ENCODE results near the gene ALDH3A1. TPM values are rescaled to one million over a fixed set of nuclear protein-coding genes. Genes with fewer than 3 reads are reported as not detected.

Gene ALDH3A1
- total RNA-seq, 2 donors from 2014 or later = 0.42 to 0.44 TPM

DNA sequence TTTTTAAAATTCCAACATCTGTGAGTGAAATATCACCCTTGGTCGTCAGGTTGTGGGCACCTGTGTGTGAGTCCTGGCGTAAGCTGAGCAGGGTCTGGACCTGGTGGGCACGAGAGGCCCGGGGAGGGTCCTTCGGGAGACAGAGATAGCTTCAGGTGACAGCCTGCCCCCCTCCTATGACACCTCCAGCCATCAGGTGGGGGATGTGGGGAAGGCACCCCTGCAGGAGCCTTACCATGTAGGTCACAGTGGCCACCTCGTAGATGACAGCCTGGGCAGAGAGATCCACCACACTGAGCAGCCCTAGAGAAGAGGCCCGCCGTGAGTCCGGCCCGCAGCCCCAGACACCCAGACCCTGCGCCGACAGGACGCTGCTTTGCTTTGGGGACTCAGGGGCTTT is 42.9 kb downstream of the ALDH3A1 start:
- Histone ChIP-seq H3K4me3 (ENCODE audit: low read length) (no peak overlapping the region), H3K36me3 (ENCODE audit: control insufficient read depth, insufficient read depth, low read length) (no peaks in the 10 kb centered on the region), H3K9ac (ENCODE audit: extremely low read depth, low read length, poor library complexity, severe bottlenecking) (no peak overlapping the region), H3K9me3 (ENCODE audit: control insufficient read depth, low read length) (no peaks in the 10 kb centered on the region), H3K27me3 (ENCODE audit: control insufficient read depth, insufficient read depth, low read length, poor library complexity, severe bottlenecking) (no peaks in the 10 kb centered on the region), H3K27ac (ENCODE audit: low read depth, low read length) (no peak overlapping the region), H3K4me1 (ENCODE audit: control insufficient read depth, insufficient read depth, low read length) (peaks cover 8% of the 10 kb centered on the region)
- no peaks in the 10 kb centered on the region for H3K36me3 Mint-ChIP-seq (ENCODE audit: low read depth)
- no peak overlapping the region for H3K4me3 Mint-ChIP-seq
- 89 to 93% methylated on average over 8 to 11 of the region's 13 CpGs for WGBS, 2 experiments (ENCODE audit: insufficient coverage in 1 of 2, insufficient read length in 1 of 2)
- H3K27ac Mint-ChIP-seq = no peak overlapping the region
- TF ChIP-seq, protein P1, sequence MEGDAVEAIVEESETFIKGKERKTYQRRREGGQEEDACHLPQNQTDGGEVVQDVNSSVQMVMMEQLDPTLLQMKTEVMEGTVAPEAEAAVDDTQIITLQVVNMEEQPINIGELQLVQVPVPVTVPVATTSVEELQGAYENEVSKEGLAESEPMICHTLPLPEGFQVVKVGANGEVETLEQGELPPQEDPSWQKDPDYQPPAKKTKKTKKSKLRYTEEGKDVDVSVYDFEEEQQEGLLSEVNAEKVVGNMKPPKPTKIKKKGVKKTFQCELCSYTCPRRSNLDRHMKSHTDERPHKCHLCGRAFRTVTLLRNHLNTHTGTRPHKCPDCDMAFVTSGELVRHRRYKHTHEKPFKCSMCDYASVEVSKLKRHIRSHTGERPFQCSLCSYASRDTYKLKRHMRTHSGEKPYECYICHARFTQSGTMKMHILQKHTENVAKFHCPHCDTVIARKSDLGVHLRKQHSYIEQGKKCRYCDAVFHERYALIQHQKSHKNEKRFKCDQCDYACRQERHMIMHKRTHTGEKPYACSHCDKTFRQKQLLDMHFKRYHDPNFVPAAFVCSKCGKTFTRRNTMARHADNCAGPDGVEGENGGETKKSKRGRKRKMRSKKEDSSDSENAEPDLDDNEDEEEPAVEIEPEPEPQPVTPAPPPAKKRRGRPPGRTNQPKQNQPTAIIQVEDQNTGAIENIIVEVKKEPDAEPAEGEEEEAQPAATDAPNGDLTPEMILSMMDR (conservative IDR thresholded peaks at IDR 0.05) = no peak
- H3K9me3 Mint-ChIP-seq = no peaks in the 10 kb centered on the region
- H3K4me1 Mint-ChIP-seq = peaks cover 16% of the 10 kb centered on the region
- H3K27me3 Mint-ChIP-seq (ENCODE audit: insufficient read depth) = no peaks in the 10 kb centered on the region
- peak; percentile 52 for DNase-seq

DNA sequence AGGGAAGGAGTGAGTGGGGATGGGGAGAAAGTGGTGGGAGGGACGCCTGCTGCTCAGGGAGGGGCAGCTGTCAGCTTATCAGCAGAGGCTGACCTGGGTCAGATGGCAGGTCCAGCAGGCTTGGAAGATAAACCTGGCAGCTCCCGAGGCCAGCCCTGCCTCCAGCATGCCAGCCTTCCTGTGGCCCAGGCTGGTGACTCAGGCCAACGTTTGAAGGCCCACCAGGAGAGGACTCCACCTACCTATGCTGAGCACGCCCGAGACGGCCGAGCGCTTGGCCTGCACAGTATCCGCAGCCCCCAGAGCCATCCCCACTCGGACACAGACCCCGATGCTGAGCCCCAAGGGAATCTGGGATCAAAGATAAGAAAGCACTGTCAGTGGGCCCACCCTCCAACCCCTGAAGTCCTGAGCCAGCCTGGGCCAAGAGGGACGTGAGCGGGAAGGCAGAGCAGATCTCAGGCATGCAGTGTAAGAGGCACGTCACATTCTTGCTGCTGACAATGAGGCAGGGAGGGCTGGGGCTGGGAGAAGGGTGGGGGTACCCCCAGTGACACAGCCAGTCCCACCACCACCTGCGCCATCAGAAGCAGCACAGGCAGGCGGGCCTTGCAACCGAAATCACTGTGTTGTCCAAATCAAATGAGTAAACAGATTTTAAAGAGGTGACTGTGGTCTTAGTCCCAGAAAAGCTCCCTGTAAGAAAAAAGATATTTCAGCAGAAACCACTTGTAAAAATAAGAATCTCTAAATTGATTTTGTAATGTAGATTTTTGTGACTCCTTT is 44.1 kb downstream of the ALDH3A1 start:
- Histone ChIP-seq H3K4me3 (ENCODE audit: low read length) (no peak overlapping the region), H3K27me3 (ENCODE audit: control insufficient read depth, insufficient read depth, low read length, poor library complexity, severe bottlenecking) (no peaks in the 10 kb centered on the region), H3K9ac (ENCODE audit: extremely low read depth, low read length, poor library complexity, severe bottlenecking) (no peak overlapping the region), H3K9me3 (ENCODE audit: control insufficient read depth, low read length) (no peaks in the 10 kb centered on the region), H3K36me3 (ENCODE audit: control insufficient read depth, insufficient read depth, low read length) (no peaks in the 10 kb centered on the region), H3K27ac (ENCODE audit: low read depth, low read length) (peak overlapping the region; percentile 33), H3K4me1 (ENCODE audit: control insufficient read depth, insufficient read depth, low read length) (peaks cover 8% of the 10 kb centered on the region)
- Mint-ChIP-seq H3K9me3 (no peaks in the 10 kb centered on the region), H3K4me3 (no peak overlapping the region), H3K27me3 (ENCODE audit: insufficient read depth) (no peaks in the 10 kb centered on the region), H3K27ac (peak overlapping the region; percentile 78), H3K36me3 (ENCODE audit: low read depth) (no peaks in the 10 kb centered on the region), H3K4me1 (peaks cover 16% of the 10 kb centered on the region)
- DNase-seq = peak; percentile 84
- TF ChIP-seq, protein P1 (conservative IDR thresholded peaks at IDR 0.05) = no peak
- 67 to 82% methylated on average over 10 to 17 of the region's 17 CpGs for WGBS, 2 experiments (ENCODE audit: insufficient coverage in 1 of 2, insufficient read length in 1 of 2)

DNA sequence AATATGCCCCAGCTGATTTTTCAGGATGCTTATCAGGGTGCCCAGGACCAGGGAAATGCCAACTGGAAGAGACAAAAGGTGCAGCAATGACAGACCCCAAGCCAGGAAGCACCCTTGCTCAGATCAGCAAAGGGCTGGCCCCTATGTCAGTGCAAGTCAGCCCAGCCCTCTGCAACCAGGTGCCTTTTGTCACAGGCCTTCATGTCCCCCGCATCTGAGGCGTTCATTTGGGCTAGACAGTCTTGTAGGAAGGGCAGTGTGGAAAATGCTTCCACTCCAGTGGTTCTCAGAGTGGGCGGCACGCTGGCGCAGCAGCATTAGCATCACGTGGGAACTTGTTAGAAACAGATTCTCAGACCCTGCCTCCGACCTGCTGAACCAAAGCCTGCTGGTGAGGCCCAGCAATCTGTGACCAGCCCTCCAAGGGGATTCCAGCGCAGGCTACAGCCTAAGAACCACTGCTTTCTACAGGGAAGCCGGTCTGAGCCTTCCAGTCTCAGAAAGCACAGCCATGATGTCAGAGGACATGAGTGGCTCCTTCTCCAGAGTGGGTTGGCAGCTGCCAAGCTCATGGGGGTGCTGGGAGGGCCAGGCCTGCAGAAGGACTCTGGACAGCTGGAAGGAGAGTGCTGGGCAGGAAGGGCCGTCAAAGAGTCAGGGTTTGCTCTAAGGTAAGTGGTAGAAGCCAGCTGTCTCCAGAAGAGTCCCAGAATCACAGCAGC is 44.8 kb downstream of the ALDH3A1 start:
- TF ChIP-seq, protein P1 (conservative IDR thresholded peaks at IDR 0.05) = no peak
- Histone ChIP-seq H3K27ac (ENCODE audit: low read depth, low read length) (peak overlapping the region; percentile 19), H3K9me3 (ENCODE audit: control insufficient read depth, low read length) (no peaks in the 10 kb centered on the region), H3K27me3 (ENCODE audit: control insufficient read depth, insufficient read depth, low read length, poor library complexity, severe bottlenecking) (no peaks in the 10 kb centered on the region), H3K9ac (ENCODE audit: extremely low read depth, low read length, poor library complexity, severe bottlenecking) (no peak overlapping the region), H3K36me3 (ENCODE audit: control insufficient read depth, insufficient read depth, low read length) (no peaks in the 10 kb centered on the region), H3K4me1 (ENCODE audit: control insufficient read depth, insufficient read depth, low read length) (peaks cover 8% of the 10 kb centered on the region), H3K4me3 (ENCODE audit: low read length) (no peak overlapping the region)
- Mint-ChIP-seq H3K27ac (peak overlapping the region; percentile 78), H3K27me3 (ENCODE audit: insufficient read depth) (no peaks in the 10 kb centered on the region), H3K4me3 (no peak overlapping the region), H3K36me3 (ENCODE audit: low read depth) (no peaks in the 10 kb centered on the region), H3K4me1 (peaks cover 16% of the 10 kb centered on the region), H3K9me3 (no peaks in the 10 kb centered on the region)
- peak; percentile 73 for DNase-seq
- 72 to 76% methylated on average over 7 to 10 of the region's 10 CpGs for WGBS, 2 experiments (ENCODE audit: insufficient coverage in 1 of 2, insufficient read length in 1 of 2)
